SKM-1 (cell line): Measurements from ENCODE around the gene SLC6A17.
A peak's percentile ranks its signal among the peaks of the same experiment; 100 is the strongest.

Source experiments
- DNase-seq: peaks from one replicate; lab custom pipeline; 2025; ENCODE audit not compliant: unreplicated experiment; lab: John Stamatoyannopoulos, UW

SLC6A17 gene

GRCh38 chr1:110150330-110151174 is at the start of gene SLC6A17:
SLC6A17 (plus strand) TSS chr1:110150494; CDS start chr1:110166930, 16,436 bp downstream.
- no peak for DNase-seq

DNA sequence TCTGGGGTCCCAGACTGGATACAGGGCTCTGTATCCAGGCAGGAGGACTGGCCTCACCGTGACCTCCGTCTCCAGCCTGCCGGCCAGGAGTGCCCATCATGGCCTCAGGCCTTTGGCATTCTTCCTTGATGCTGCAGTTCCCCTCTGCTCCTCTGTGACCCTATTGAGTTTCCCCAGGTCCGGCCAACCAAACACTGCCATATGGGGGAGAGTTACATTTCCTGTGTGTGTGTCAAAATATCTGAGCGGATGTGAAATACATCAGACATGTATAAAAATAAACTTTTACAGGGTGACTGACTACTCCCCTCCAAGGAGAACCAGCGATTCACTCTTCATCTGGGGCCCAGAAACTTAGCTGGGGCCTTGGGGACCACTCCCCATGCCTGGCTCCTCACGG is 48.2 kb upstream of the SLC6A17 start:
- no peak for DNase-seq

- peak; percentile 7 for DNase-seq
Observed at GRCh38 chr1:110106013-110106941, 44.0 kb upstream of the SLC6A17 start.

GRCh38 chr1:110107867-110108469 is 42.3 kb upstream of the SLC6A17 start:
- DNase-seq, result no peak

GRCh38 chr1:110111081-110111480 is 39.2 kb upstream of the SLC6A17 start:
- no peak for DNase-seq

DNA sequence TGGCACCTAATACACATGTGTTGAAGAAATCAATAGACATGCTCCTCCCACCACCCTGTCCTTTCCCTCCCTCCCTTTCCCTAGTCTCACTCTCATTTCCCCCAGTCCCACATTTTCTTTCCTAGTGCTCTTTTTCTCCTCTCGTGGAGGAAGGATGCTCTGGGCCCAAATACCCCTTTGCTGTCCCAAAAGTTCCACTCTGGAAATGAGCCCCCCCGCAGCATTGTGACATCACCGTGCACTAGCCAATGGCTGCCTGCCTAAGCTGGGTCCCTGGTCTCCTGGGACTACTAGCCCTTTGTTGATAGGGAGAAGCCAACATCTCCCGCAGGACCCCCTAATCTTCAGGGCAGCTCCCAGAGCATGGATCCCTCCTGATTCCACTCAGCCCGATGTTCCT is 38.2 kb upstream of the SLC6A17 start, which contains the start of gene UBL4B:
UBL4B (plus strand) TSS at position 301 of the 400 bp plus-strand sequence; CDS start at position 393, 92 bp downstream.
- DNase-seq, result no peak

GRCh38 chr1:110112656-110113055 is 37.6 kb upstream of the SLC6A17 start:
- DNase-seq, result no peak

DNA sequence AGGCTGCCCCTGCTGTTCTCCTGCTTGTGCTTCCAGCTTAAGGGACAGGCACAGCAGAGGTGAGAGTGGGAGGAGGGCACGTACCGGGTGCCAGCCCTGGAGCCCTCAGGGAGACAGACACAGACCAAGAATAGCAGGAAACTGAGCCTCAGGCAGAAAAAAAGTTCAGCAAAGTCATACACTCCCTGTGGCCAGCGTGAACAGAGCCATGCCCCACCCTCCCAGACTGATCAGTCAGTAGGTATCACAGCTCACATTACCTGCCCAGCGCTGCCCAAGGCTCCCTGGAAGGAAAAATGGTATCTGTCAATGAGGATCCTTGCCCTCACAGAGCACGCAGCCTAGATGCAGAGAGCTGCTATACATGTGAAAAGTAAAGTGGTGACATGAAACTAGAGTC is 36.7 kb upstream of the SLC6A17 start:
- no peak for DNase-seq

DNA sequence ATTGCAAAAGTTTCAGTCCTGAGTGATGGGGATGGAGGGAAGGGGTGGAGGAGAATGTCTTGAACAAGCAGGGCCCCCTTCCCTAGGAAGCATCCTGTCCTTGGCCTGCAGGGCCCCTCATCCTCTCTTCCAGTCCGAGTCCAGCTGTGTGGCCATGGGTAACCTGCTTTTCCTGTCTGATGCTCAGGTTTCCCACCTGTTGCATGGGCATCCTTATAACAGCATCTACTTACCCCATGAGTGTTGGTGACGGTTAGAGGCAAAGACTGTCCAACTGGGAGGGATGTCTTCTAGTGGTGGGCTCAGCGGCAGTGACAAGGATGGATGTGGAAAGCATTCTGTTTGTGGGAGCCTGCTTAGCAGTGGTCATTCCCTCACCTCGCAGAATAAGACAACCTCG is 36.1 kb upstream of the SLC6A17 start:
- DNase-seq, result no peak

DNA sequence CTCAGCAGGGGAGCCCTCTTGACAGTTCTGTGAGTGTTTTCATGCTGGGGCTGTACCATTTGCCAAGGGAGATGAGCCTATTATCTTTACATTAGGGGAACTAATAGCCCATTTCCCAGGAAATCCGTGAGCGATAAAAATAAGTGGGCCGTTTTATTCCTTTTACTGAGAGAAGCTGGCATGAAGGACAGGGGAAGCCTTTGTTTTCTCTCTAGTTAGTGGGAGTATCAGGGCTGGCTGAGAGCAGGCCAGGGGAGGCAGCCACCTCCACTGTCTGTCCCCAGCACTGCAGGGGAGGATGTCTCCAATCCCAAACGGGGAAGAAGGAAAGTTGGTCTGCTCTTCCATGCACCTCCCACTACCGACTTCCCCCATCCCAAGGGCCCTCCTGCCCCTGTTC is 35.5 kb upstream of the SLC6A17 start:
- no peak for DNase-seq

DNA sequence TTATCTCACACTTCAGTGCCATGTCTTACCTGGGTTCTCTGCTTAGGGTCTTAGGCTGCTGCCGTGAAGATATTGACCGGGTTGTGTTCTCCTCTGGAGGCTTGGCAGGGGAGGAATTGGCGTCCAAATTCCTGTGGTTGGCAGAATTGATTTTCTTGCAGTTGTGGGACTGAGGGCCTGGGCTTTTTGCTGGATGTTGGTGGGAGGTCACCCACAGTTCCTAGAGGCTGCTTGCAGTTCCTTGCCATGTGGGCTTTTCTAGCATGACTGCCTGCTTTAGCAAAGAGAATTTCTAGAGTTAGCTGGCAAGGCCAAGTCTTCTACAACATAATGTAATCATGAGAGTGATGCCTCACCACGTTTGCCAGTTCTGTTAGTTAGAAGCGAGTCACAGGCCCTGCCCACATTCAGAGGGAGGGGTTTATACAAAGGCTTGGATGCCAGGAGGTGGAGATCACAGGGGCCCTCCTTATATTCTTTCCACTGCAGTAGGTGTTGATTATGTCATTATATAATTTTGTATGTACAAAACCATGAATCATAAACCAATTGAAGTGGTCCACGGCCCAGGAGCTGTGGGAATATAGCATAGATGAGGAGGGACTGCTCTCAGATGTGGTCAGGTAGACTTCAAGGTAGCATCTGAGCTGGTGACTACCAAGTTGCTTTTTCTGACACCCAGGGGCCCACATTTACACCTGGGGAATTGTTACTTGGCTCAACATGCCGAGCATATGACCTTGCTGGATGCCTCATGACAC is 31.5 kb upstream of the SLC6A17 start:
- no peak for DNase-seq

DNA sequence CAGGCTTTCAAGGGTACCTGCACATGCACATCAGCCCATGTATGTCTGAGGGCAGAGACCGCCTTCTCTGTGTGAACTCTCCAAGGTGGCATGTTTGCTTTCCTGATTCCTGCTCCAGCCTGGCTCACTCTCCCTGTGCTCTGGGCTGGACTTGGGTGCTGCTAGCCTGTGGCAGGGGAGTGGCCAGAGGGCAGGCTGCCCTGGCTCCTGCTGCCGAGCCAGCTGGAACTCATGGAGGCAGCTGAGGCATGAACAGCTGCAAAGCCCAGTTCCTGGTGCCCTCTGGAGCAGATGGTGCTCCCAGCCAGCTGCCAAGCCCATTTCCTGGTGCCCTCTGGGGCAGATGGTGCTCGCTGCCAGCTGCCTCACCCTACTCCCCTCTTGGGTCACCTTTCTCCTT is 30.5 kb upstream of the SLC6A17 start:
- DNase-seq, result no peak

GRCh38 chr1:110120960-110121561 is 29.2 kb upstream of the SLC6A17 start:
- DNase-seq, result no peak

- no peak for DNase-seq
Observed at GRCh38 chr1:110123224-110123623, 27.1 kb upstream of the SLC6A17 start.

DNA sequence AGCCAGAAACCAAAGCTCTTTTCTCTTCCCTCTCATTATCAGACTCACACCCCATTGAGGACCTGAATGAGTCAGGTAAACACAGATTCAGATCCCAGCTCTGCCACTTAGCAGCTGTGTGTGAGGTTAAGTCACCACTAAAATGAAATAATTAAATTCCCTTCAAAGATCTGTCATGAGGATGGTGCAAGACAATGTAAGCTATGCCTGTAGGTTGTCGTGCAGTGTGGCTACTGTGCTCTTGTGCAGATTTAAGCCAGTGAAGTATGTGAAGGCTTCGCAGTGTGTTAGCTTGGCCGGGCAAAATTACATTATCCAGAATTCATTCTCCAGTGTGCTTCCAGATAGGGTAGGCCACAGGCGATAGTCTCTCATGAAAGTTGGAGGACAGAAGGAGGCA is 24.5 kb upstream of the SLC6A17 start:
- no peak for DNase-seq

DNA sequence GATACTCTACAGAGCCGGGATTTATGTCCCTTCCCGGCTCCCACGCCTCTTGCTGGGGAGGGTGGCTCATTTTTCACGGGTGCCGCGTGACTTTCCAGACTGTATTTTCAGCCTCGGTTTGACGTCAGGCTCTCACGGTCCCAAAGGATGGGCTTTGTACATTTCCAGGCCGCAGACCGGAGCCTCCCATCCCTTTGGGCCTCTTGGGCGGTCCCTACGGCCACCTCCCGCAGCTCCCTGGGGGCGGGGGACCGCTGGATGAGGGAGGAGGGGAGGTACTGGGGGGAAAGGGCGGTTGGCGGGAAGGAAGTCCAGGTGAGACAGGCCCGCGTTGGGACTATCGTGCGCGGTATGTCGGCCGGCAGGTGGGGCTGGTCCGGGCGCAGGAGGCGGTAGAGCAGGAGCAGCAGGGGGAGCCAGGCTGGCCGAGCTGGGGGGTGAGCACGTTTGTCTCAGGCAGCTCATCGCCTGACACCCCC is 20.1 kb upstream of the SLC6A17 start:
- no peak for DNase-seq

GRCh38 chr1:110130989-110131388 is 19.3 kb upstream of the SLC6A17 start:
- no peak for DNase-seq

DNA sequence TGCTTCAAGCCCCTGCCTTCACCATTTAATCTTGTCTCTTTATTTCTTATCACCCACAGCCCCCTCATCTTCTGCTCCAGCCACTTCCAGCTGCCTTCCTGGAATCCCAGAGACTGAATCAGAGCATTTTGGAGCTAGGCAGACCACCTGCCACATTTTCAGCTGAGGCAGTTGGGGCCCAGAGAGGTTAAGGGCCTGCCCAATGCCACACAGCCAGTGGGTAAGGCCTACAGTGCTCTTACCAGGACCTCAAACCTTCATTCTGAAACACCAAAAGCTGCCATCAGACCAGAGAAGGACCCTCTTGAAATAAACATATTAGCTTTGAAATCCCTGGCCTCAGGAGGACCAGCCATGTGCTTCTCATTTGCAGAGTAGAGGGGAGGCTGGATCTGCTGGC is 17.6 kb upstream of the SLC6A17 start:
- DNase-seq, result no peak

DNA sequence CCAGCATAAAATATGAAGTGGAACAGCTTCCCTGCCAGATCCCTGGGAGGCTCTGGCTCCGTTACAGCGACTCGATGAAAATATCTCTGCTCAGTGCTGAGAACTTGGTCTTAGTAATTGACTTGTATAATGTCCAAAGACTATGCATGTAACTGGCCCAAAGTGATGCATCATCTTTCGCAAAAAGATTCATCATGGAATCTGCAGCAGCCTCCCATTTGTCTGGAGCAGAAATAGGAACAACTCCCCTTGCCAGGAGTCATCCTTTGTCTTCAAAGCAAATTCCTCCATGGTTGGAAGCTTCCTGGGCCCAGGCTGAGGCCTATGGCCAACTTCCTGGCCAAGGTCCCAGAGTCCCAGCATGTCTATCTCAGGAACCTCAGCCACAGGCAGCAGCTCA is 16.9 kb upstream of the SLC6A17 start:
- DNase-seq, result no peak

DNA sequence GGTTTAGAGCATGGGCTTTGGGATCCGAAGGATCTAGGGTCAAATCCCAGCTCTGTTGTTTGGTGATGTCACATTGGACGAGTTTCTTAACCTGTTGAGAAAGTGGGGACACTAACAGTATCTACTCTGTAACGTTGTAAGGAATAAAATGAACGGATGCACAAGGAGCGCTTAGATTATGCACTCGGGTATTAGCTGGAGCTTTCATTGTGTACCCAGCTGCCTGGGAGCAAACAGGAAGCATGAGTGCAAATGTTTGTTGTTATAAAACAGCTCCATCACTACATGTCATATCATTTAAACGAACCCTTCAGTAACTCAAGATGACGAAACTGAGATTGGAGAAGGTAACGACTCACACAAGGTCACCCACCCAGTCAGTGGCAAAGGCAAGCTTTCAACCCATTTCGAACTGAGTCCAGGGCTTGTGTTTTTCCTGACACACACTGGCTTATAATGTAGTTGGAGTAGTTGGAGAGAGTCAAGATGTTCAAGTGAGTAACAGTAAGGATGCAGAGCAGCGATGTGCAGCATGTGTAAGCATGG is 16.2 kb upstream of the SLC6A17 start:
- no peak for DNase-seq
